H9 (cell line): ENCODE results near the gene LRTM2. TPM values are rescaled to one million over a fixed set of nuclear protein-coding genes. Genes with fewer than 3 reads are reported as not detected.

Experiments used
- DNase-seq: peaks from one replicate; pipeline ENCODE4 v3.0.0-alpha.2; 2017
- H2AFZ ChIP-seq: one replicate; pipeline ENCODE4 v1.6.1; 2013; ENCODE audit warnings: mild to moderate bottlenecking, low read length, control low read depth, moderate library complexity
- H2AK5ac ChIP-seq: 2 replicates; pipeline ENCODE4 v1.6.1; 2013; ENCODE audit warnings: low read length, control low read depth, mixed read lengths; ENCODE audit not compliant: insufficient read length
- H2BK120ac ChIP-seq: one replicate; pipeline ENCODE4 v1.6.1; 2013; ENCODE audit warnings: low read depth, mild to moderate bottlenecking, low read length, control low read depth, inconsistent platforms; ENCODE audit not compliant: poor library complexity, severe bottlenecking
- H2BK12ac ChIP-seq: 2 replicates; pipeline ENCODE4 v1.6.1; 2013; ENCODE audit warnings: low read length, control low read depth, mixed read lengths, low read depth; ENCODE audit not compliant: insufficient read length
- H2BK15ac ChIP-seq: 2 replicates; pipeline ENCODE4 v1.6.1; 2013; ENCODE audit warnings: low read depth, low read length, control low read depth
- H2BK20ac ChIP-seq: one replicate; pipeline ENCODE4 v1.6.1; 2013; ENCODE audit warnings: low read depth, mild to moderate bottlenecking, low read length, control low read depth, inconsistent platforms; ENCODE audit not compliant: poor library complexity, severe bottlenecking
- H2BK5ac ChIP-seq: 2 replicates; pipeline ENCODE4 v1.6.1; 2013; ENCODE audit warnings: low read length, control low read depth, mixed read lengths; ENCODE audit not compliant: insufficient read length
- H3K14ac ChIP-seq: 2 replicates; pipeline ENCODE4 v1.6.1; 2013; ENCODE audit warnings: low read length, control low read depth; ENCODE audit not compliant: insufficient read depth
- H3K18ac ChIP-seq: 2 replicates; pipeline ENCODE4 v1.6.1; 2013; ENCODE audit warnings: low read depth, mild to moderate bottlenecking, mixed read lengths, low read length, control low read depth; ENCODE audit not compliant: insufficient read length
- H3K23ac ChIP-seq: 2 replicates; pipeline ENCODE4 v1.6.1; 2013; ENCODE audit warnings: low read length, control low read depth, mixed read lengths, low read depth; ENCODE audit not compliant: insufficient read length
- H3K23me2 ChIP-seq: 2 replicates; pipeline ENCODE4 v1.6.1; 2013; ENCODE audit warnings: low read depth, mild to moderate bottlenecking, mixed read lengths, low read length, control low read depth; ENCODE audit not compliant: insufficient read length, poor library complexity, severe bottlenecking
- H3K27ac ChIP-seq: 2 replicates; pipeline ENCODE4 v1.5.1; 2013; ENCODE audit warnings: low read length, control low read depth, mixed read lengths, low read depth; ENCODE audit not compliant: insufficient read length
- H3K27me3 ChIP-seq: 2 replicates; pipeline ENCODE4 v1.6.1; 2013; ENCODE audit warnings: low read length, control low read depth, inconsistent platforms; ENCODE audit not compliant: insufficient read depth
- H3K4ac ChIP-seq: 2 replicates; pipeline ENCODE4 v1.6.1; 2013; ENCODE audit warnings: low read depth, mild to moderate bottlenecking, control low read depth, inconsistent platforms, low read length, moderate library complexity
- H3K4me1 ChIP-seq: 2 replicates; pipeline ENCODE4 v1.6.1; 2013; ENCODE audit warnings: low read length, control low read depth, inconsistent platforms; ENCODE audit not compliant: insufficient read depth
- H3K4me2 ChIP-seq: 2 replicates; pipeline ENCODE4 v1.6.1; 2013; ENCODE audit warnings: low read length, control low read depth, mixed read lengths; ENCODE audit not compliant: insufficient read length, insufficient read depth
- H3K56ac ChIP-seq: 2 replicates; pipeline ENCODE4 v1.6.1; 2013; ENCODE audit warnings: low read depth, mild to moderate bottlenecking, mixed read lengths, low read length, control low read depth; ENCODE audit not compliant: insufficient read length
- H3K79me1 ChIP-seq: 2 replicates; pipeline ENCODE4 v1.6.1; 2013; ENCODE audit warnings: low read depth, mild to moderate bottlenecking, moderate library complexity, low read length, control low read depth, inconsistent platforms; ENCODE audit not compliant: insufficient read depth, poor library complexity, severe bottlenecking
- H3K79me2 ChIP-seq: 2 replicates; pipeline ENCODE4 v1.6.1; 2013; ENCODE audit warnings: low read length, control low read depth, inconsistent platforms; ENCODE audit not compliant: insufficient read depth
- H3K9ac ChIP-seq: 2 replicates; pipeline ENCODE4 v1.6.1; 2013; ENCODE audit warnings: low read length, control low read depth, mixed read lengths; ENCODE audit not compliant: insufficient read length; ENCODE audit errors: extremely low read depth
- H3K9me3 ChIP-seq: one replicate; pipeline ENCODE4 v1.6.1; 2013; ENCODE audit warnings: low read depth, low read length, inconsistent platforms; ENCODE audit not compliant: control insufficient read depth
- H3T11ph ChIP-seq: one replicate; pipeline ENCODE4 v1.6.1; 2013; ENCODE audit warnings: mild to moderate bottlenecking, low read length, control low read depth, inconsistent platforms
- H4K20me1 ChIP-seq: one replicate; pipeline ENCODE4 v1.6.1; 2013; ENCODE audit not compliant: control insufficient read depth, insufficient read length, insufficient read depth
- H4K5ac ChIP-seq: 2 replicates; pipeline ENCODE4 v1.6.1; 2013; ENCODE audit warnings: low read depth, mild to moderate bottlenecking, mixed read lengths, low read length, control low read depth; ENCODE audit not compliant: insufficient read length
- H4K8ac ChIP-seq: replicated peaks from 2 replicates; pipeline ENCODE4 v1.6.1; 2013; ENCODE audit warnings: low read length, control low read depth, mixed read lengths, low read depth; ENCODE audit not compliant: insufficient read length
- H4K91ac ChIP-seq: 2 replicates; pipeline ENCODE4 v1.6.1; 2013; ENCODE audit warnings: low read depth, mild to moderate bottlenecking, moderate library complexity, mixed read lengths, low read length, control low read depth; ENCODE audit not compliant: insufficient read length
- H3K27ac Mint-ChIP-seq, 3 experiments: 2 replicates in 2 of 3; 3 replicates in 1 of 3; pipeline ENCODE4 v1.8.0; 2020 to 2021; ENCODE audit warnings: mixed read lengths in 3 of 3, mild to moderate bottlenecking in 1 of 3, moderate library complexity in 1 of 3
- H3K27me3 Mint-ChIP-seq: 2 replicates; pipeline ENCODE4 v1.8.0; 2021; ENCODE audit warnings: low read depth, mild to moderate bottlenecking, moderate library complexity, mixed read lengths
- H3K36me3 Mint-ChIP-seq, 3 experiments: 2 replicates in 2 of 3; 3 replicates in 1 of 3; pipeline ENCODE4 v1.8.0; 2020 to 2021; ENCODE audit warnings: low read depth in 3 of 3, mixed read lengths in 3 of 3; ENCODE audit not compliant: insufficient read depth in 1 of 3
- H3K4me1 Mint-ChIP-seq, 2 experiments: 2 replicates each; pipeline ENCODE4 v1.8.0; 2020; ENCODE audit warnings: mixed read lengths in 2 of 2
- H3K4me3 Mint-ChIP-seq, 2 experiments: 2 replicates in 1 of 2; 3 replicates in 1 of 2; pipeline ENCODE4 v1.8.0; 2020 to 2021; ENCODE audit warnings: mild to moderate bottlenecking in 2 of 2, mixed read lengths in 2 of 2, moderate library complexity in 1 of 2
- H3K9me3 Mint-ChIP-seq, 2 experiments: 2 replicates in 1 of 2; 3 replicates in 1 of 2; pipeline ENCODE4 v1.8.0; 2020; ENCODE audit warnings: mild to moderate bottlenecking in 2 of 2, mixed read lengths in 2 of 2, moderate library complexity in 1 of 2
- WGBS: extraction: QIAGEN DNeasy Blood & Tissue Kit; methylation state at CpG from one replicate; pipeline ENCODE4 v1.1.7; 2013; ENCODE audit warnings: missing lambda C conversion rate, low lambda C conversion rate, mixed read lengths; ENCODE audit not compliant: insufficient read length; ENCODE audit errors: extremely low coverage; 5-methylcytosine and 5-hydroxymethylcytosine counted together
- total RNA-seq: library from RNA; stranded (reverse); gene quantifications from 2 replicates; pipeline ENCODE4 v1.2.1, GENCODE V29; 2021
- TF ChIP-seq, protein P1 (sequence below): fragments of 200-600 bp; sonication (generic); conservative IDR thresholded peaks from 3 replicates; pipeline ENCODE4 v1.8.0; 2021; ENCODE audit warnings: antibody characterized with exemption, mild to moderate bottlenecking

Gene LRTM2
- total RNA-seq, 1 experiment from 2014 or later = not detected

DNA sequence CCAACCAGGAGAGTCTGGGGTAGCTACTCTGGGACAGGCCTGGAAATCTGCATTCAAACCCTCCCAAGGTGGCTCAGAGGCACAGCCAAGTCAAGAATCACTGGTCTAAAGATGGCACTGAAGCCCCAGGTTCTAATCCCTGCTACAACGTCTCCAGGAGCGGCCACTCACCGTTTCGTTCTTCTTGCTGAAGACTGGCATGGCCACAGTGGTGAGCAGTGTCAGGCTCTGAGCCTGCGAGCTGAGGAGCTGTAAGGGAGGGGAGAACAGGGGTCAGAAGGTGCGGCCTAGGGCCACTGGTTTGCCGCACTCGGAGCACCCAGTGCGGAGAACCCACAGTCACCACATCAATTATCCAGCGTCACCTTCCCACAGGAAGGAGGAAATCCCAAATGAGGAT lies 59.3 kb downstream of the LRTM2 start:
- Histone ChIP-seq H3K4me1 (no peaks in the 10 kb centered on the region), H3K23ac (no peak overlapping the region), H2BK12ac (no peak overlapping the region), H3K9me3 (no peaks in the 10 kb centered on the region), H2BK120ac (no peak overlapping the region), H2AFZ (no peak overlapping the region), H3K79me1 (no peaks in the 10 kb centered on the region), H3K79me2 (no peaks in the 10 kb centered on the region), H3K9ac (no peak overlapping the region), H3K18ac (no peak overlapping the region), H2AK5ac (no peak overlapping the region), H2BK15ac (no peak overlapping the region), H3K27me3 (no peaks in the 10 kb centered on the region), H4K5ac (no peak overlapping the region), H4K20me1 (no peaks in the 10 kb centered on the region), H3K23me2 (no peaks in the 10 kb centered on the region), H2BK20ac (no peak overlapping the region), H4K91ac (no peak overlapping the region), H3K56ac (no peak overlapping the region), H3K27ac (no peak overlapping the region), H3K4me2 (no peak overlapping the region), H2BK5ac (no peak overlapping the region), H4K8ac (no peak overlapping the region), H3K4ac (no peak overlapping the region), H3K14ac (no peak overlapping the region), H3T11ph (no peak overlapping the region)
- H3K9me3 Mint-ChIP-seq = no peaks in the 10 kb centered on the region
- peak; percentile 22 for DNase-seq
- no peaks in the 10 kb centered on the region for H3K4me1 Mint-ChIP-seq
- TF ChIP-seq, protein P1, sequence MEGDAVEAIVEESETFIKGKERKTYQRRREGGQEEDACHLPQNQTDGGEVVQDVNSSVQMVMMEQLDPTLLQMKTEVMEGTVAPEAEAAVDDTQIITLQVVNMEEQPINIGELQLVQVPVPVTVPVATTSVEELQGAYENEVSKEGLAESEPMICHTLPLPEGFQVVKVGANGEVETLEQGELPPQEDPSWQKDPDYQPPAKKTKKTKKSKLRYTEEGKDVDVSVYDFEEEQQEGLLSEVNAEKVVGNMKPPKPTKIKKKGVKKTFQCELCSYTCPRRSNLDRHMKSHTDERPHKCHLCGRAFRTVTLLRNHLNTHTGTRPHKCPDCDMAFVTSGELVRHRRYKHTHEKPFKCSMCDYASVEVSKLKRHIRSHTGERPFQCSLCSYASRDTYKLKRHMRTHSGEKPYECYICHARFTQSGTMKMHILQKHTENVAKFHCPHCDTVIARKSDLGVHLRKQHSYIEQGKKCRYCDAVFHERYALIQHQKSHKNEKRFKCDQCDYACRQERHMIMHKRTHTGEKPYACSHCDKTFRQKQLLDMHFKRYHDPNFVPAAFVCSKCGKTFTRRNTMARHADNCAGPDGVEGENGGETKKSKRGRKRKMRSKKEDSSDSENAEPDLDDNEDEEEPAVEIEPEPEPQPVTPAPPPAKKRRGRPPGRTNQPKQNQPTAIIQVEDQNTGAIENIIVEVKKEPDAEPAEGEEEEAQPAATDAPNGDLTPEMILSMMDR = no peak
- H3K4me3 Mint-ChIP-seq = no peak overlapping the region
- peaks cover 4% of the 10 kb centered on the region for H3K27me3 Mint-ChIP-seq
- no CpG with 5 or more reads among the region's 10 CpGs for WGBS
- H3K36me3 Mint-ChIP-seq = no peaks in the 10 kb centered on the region; a peak in 1 of 7 replicates
- H3K27ac Mint-ChIP-seq = no peak overlapping the region
